Measurements from ENCODE around the gene HMGN5. TPM values are rescaled to one million over a fixed set of nuclear protein-coding genes. Genes with fewer than 3 reads are reported as not detected.

Gene HMGN5
- total RNA-seq, 1 experiment from 2014 or later = 6.6 TPM

DNA sequence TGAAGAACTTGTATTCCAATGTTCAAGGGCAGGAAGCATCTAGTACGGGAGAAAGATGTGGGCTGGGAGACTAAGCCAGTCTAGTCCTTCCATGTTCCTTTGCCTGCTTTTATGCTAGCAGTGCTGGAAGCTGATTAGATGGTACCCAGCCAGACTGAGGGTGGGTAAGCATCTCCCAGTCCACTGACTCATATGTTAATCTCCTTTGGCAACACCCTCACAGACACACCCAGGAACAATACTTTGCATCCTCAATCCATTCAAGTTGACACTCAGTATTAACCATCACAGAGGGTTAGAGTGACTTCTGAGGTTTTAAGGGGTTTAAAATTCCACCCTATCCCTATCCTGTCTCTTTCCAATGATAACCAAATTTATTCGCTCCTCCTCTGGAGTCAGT, 6.5 kb downstream of the HMGN5 start:
- Histone ChIP-seq H3K79me2 (ENCODE audit: low read depth) (no peaks in the 10 kb centered on the region), H3K4me3 (no peak overlapping the region), H3K4me1 (replicated peaks; ENCODE audit: insufficient read depth) (no peaks in the 10 kb centered on the region), H3K27ac (no peak overlapping the region), H2AFZ (no peak overlapping the region), H3K4me2 (no peak overlapping the region), H3K27me3 (ENCODE audit: insufficient read depth, low read depth) (no peaks in the 10 kb centered on the region), H4K20me1 (ENCODE audit: insufficient read depth) (no peaks in the 10 kb centered on the region), H3K9me3 (ENCODE audit: insufficient read depth, low read depth) (no peaks in the 10 kb centered on the region), H3F3A (ENCODE audit: insufficient read depth, low read depth) (no peaks in the 10 kb centered on the region), H3K9me2 (ENCODE audit: insufficient read depth) (no peaks in the 10 kb centered on the region), H3K36me3 (ENCODE audit: low read depth) (no peaks in the 10 kb centered on the region)
- CTCF ChIA-PET = no interaction called here
- intact Hi-C loops (cut with micrococcal nuclease; ENCODE audit: unreplicated experiment) = loop anchor here (10.0 kb wide), 1 partner anchor 170 kb away; no protein-coding TSS in a partner anchor
- BruUV-seq (replicated peaks) = no TSS peak
- POLR2A ChIA-PET (ENCODE audit: unreplicated experiment) = no interaction called here
- no peak for TF ChIP-seq EZH2 (IDR thresholded peaks at IDR 0.05; ENCODE audit: low read depth)
- TF ChIP-seq, protein P1, sequence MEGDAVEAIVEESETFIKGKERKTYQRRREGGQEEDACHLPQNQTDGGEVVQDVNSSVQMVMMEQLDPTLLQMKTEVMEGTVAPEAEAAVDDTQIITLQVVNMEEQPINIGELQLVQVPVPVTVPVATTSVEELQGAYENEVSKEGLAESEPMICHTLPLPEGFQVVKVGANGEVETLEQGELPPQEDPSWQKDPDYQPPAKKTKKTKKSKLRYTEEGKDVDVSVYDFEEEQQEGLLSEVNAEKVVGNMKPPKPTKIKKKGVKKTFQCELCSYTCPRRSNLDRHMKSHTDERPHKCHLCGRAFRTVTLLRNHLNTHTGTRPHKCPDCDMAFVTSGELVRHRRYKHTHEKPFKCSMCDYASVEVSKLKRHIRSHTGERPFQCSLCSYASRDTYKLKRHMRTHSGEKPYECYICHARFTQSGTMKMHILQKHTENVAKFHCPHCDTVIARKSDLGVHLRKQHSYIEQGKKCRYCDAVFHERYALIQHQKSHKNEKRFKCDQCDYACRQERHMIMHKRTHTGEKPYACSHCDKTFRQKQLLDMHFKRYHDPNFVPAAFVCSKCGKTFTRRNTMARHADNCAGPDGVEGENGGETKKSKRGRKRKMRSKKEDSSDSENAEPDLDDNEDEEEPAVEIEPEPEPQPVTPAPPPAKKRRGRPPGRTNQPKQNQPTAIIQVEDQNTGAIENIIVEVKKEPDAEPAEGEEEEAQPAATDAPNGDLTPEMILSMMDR (conservative IDR thresholded peaks at IDR 0.05) = no peak
- DNase-seq = no peak

DNA sequence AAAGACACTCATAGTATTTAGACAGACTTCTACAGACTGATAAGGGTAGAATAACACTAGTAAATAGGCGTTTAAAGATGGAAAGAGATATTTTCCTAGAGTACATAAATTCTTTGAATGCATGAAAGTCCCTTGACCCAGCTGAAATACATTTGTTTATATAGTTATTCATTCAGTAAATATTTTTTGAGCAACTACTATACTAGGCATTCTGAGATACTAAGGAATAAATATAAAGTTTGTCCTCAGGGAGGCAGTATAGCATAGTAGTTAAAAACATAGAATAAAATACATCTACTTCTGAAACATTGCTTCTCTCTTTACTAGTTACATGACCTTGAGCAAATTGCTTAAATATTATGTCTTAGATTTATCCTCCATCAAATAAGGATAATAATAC, 27.4 kb downstream of the HMGN5 start:
- no peak overlapping the region for H3K4me2 ChIP-seq
- TF ChIP-seq EZH2 (IDR thresholded peaks at IDR 0.05; ENCODE audit: low read depth) = no peak
- TF ChIP-seq, protein P1 (conservative IDR thresholded peaks at IDR 0.05) = peak; percentile 32; the same call in 1 of the 2 replicates
- H3K36me3 ChIP-seq (ENCODE audit: low read depth) = no peaks in the 10 kb centered on the region
- H3K27ac ChIP-seq = no peak overlapping the region
- no TSS peak for BruUV-seq (replicated peaks)
- H3F3A ChIP-seq (ENCODE audit: insufficient read depth, low read depth) = no peaks in the 10 kb centered on the region
- no peaks in the 10 kb centered on the region for H3K9me3 ChIP-seq (ENCODE audit: insufficient read depth, low read depth)
- no peaks in the 10 kb centered on the region for H4K20me1 ChIP-seq (ENCODE audit: insufficient read depth)
- intact Hi-C loops (cut with micrococcal nuclease; ENCODE audit: unreplicated experiment) = loop anchor here (2.0 kb wide), 1 partner anchor 203 kb away; no protein-coding TSS in a partner anchor
- no peaks in the 10 kb centered on the region for H3K79me2 ChIP-seq (ENCODE audit: low read depth)
- H3K27me3 ChIP-seq (ENCODE audit: insufficient read depth, low read depth) = no peaks in the 10 kb centered on the region
- H3K4me3 ChIP-seq = no peak overlapping the region
- ChIA-PET POLR2A (ENCODE audit: unreplicated experiment) (no interaction called here), CTCF (no interaction called here)
- no peak overlapping the region for H2AFZ ChIP-seq
- DNase-seq = no peak
- no peaks in the 10 kb centered on the region for H3K9me2 ChIP-seq (ENCODE audit: insufficient read depth)
- no peaks in the 10 kb centered on the region for H3K4me1 ChIP-seq (replicated peaks; ENCODE audit: insufficient read depth)

DNA sequence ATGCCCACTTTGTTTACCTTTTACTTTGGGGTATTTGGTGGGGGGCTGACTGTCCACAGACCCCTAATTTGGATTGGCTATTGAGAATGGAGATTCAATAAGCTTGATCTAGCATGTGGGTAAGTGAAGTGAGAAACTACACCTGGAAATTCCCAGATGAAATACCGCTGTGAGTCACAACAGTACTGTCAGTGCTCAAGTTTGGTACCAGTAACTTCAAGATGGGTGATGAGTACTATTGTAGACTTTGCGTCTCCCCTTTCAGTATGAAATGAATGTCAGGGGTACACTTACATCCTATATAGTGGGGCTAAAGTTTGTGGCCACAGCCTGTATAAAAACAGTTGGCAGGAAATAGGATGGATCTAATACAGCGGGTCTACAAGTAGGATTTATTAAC, 33.3 kb downstream of the HMGN5 start:
- Histone ChIP-seq H3F3A (ENCODE audit: insufficient read depth, low read depth) (no peaks in the 10 kb centered on the region), H3K4me2 (no peak overlapping the region), H4K20me1 (ENCODE audit: insufficient read depth) (no peaks in the 10 kb centered on the region), H3K36me3 (ENCODE audit: low read depth) (no peaks in the 10 kb centered on the region), H3K27me3 (ENCODE audit: insufficient read depth, low read depth) (no peaks in the 10 kb centered on the region), H3K79me2 (ENCODE audit: low read depth) (no peaks in the 10 kb centered on the region), H2AFZ (no peak overlapping the region), H3K27ac (no peak overlapping the region), H3K4me3 (no peak overlapping the region), H3K4me1 (replicated peaks; ENCODE audit: insufficient read depth) (no peaks in the 10 kb centered on the region), H3K9me3 (ENCODE audit: insufficient read depth, low read depth) (no peaks in the 10 kb centered on the region), H3K9me2 (ENCODE audit: insufficient read depth) (no peaks in the 10 kb centered on the region)
- no peak for TF ChIP-seq EZH2 (IDR thresholded peaks at IDR 0.05; ENCODE audit: low read depth)
- TF ChIP-seq, protein P1 (conservative IDR thresholded peaks at IDR 0.05) = no peak
- POLR2A ChIA-PET (ENCODE audit: unreplicated experiment) = no interaction called here
- BruUV-seq (replicated peaks) = no TSS peak
- CTCF ChIA-PET = no interaction called here
- intact Hi-C loops (cut with micrococcal nuclease; ENCODE audit: unreplicated experiment) = no loop called here
- DNase-seq = no peak
